Measurements from ENCODE around the gene EXOC3L4. TPM values are rescaled to one million over a fixed set of nuclear protein-coding genes. Genes with fewer than 3 reads are reported as not detected.

Gene EXOC3L4
- total RNA-seq, 1 experiment from 2014 or later: not detected

DNA sequence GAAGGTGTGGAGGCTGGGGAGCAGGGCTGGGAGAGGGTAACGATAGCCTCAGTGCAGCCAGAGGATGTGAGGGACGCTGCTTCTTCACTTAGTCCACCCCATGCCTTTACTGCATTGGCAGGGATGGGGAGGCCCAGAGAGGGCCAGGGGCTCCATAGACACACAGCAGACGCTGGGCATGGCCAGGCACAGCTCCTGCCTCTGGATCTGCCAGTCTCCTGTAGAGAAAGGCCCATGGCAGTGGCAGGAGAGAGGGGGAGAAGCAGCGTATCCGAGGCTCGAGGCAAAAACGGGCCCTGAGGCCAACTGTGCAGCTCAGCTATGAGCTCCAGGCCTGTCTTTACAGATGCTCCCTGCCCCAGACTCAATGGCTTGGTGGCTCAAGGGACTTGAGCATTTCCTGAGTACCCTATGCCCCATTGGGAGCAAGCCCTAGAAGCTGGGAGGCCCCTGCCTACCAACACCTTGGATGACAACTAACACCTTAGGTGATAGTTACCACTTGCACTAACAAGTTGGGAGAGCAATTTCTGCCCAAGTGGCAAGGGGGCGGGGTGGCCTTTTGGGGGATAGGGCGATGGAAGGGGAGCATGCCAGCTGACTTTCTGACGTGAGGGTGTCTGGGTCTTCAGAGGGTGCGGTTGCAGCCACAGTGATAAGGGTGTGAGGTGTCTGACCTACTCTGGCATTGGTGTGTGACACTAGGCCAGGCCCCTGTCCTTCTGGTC lies 15.5 kb upstream of the EXOC3L4 start:
- Histone ChIP-seq H3K36me3 (ENCODE audit: control insufficient read depth in 1 of 2, insufficient read depth in 2 of 2, low read length in 2 of 2) (no peaks in the 10 kb centered on the region), H3K27ac (ENCODE audit: low read depth, low read length) (no peak overlapping the region), H3K9ac (ENCODE audit: low read length) (no peak overlapping the region), H3K4me3 (replicated peaks in 1 of 2; ENCODE audit: low read depth in 1 of 2, low read length in 2 of 2) (no peak overlapping the region), H3K9me3 (ENCODE audit: control insufficient read depth in 1 of 2, insufficient read depth in 1 of 2, low read depth in 1 of 2, low read length in 2 of 2) (no peaks in the 10 kb centered on the region), H3K4me1 (ENCODE audit: control insufficient read depth in 1 of 2, insufficient read depth in 2 of 2, low read length in 2 of 2) (peaks cover 17 to 32% of the 10 kb centered on the region in 2 experiments), H2AFZ (ENCODE audit: low read depth, low read length, poor library complexity, severe bottlenecking) (peak overlapping the region; percentile 13), H3K4me2 (ENCODE audit: low read length) (peak overlapping the region; percentile 41; the same call in 1 of the 2 replicates), H4K20me1 (ENCODE audit: insufficient read depth) (no peaks in the 10 kb centered on the region), H3K9me2 (ENCODE audit: insufficient read depth) (no peaks in the 10 kb centered on the region), H3K79me2 (ENCODE audit: insufficient read depth, low read length) (no peaks in the 10 kb centered on the region), H3K27me3 (ENCODE audit: insufficient read depth, low read length) (no peaks in the 10 kb centered on the region)
- intact Hi-C loops (cut with micrococcal nuclease): loop anchor here (1.0 kb wide), 1 partner anchor 214 kb away; no protein-coding TSS in a partner anchor
- BruUV-seq (replicated peaks): no TSS peak
- ATAC-seq: no peak
- TF ChIP-seq EGR1 (IDR thresholded peaks at IDR 0.05; ENCODE audit: low read depth) (no peak), FOSL1 (IDR thresholded peaks at IDR 0.05; ENCODE audit: low read depth) (no peak), CEBPB (IDR thresholded peaks at IDR 0.05; ENCODE audit: low read depth) (no peak), POLR2A (IDR thresholded peaks at IDR 0.05; ENCODE audit: borderline replicate concordance, extremely low read depth, insufficient read depth, insufficient read length) (no peak)
- DNase-seq (ENCODE audit: low read depth, low spot score): no peak
- CTCF ChIA-PET: interaction anchor here (0.7 to 1.9 kb wide), 2 partner anchors 17 to 26 kb away, joined by 3 to 8 read pairs; no protein-coding TSS in a partner anchor
- POLR2A ChIA-PET: no interaction called here
- RAD21 ChIA-PET (ENCODE audit: low non-redundant PET in 1 of 2, low total read pairs in 2 of 2, uncharacterized antibody in 2 of 2, unreplicated experiment in 2 of 2): interaction anchor here (0.7 to 0.9 kb wide), 2 partner anchors 26 to 213 kb away, joined by 3 to 5 read pairs; no protein-coding TSS in a partner anchor

DNA sequence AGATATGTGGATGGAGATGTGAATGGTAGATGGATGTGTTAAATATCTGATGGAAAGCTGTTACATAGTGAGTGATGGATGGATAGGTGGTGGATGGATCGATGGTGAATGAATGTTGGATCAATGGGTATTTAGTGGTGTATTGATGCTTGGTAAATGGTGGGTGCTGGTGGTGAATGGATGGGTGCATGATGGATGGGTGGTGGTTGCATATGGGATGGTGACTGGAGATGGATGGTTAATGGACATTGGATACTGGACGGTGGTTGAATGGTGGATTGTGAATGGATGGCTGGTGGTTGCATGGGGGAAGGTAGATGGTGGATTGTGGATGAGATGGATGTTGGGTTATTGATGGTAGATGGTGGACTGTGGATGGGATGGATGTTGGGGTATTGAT lies 12.6 kb upstream of the EXOC3L4 start:
- ChIA-PET CTCF (no interaction called here), RAD21 (ENCODE audit: low non-redundant PET in 1 of 2, low total read pairs in 2 of 2, uncharacterized antibody in 2 of 2, unreplicated experiment in 2 of 2) (no interaction called here), POLR2A (no interaction called here)
- H3K4me2 ChIP-seq (ENCODE audit: low read length): no peak overlapping the region
- H3K4me3 ChIP-seq (replicated peaks in 1 of 2; ENCODE audit: low read depth in 1 of 2, low read length in 2 of 2): no peak overlapping the region
- H3K9me3 ChIP-seq (ENCODE audit: control insufficient read depth in 1 of 2, insufficient read depth in 1 of 2, low read depth in 1 of 2, low read length in 2 of 2): no peaks in the 10 kb centered on the region
- DNase-seq (ENCODE audit: low read depth, low spot score) (no peak), ATAC-seq (no peak)
- TF ChIP-seq CEBPB (IDR thresholded peaks at IDR 0.05; ENCODE audit: low read depth) (no peak), SIN3A (IDR thresholded peaks at IDR 0.05; ENCODE audit: low read depth) (no peak), TCF7L2 (IDR thresholded peaks at IDR 0.05; ENCODE audit: borderline replicate concordance, extremely low read depth, insufficient read depth, insufficient read length) (no peak), ATF3 (IDR thresholded peaks at IDR 0.05) (no peak), JUND (IDR thresholded peaks at IDR 0.05) (no peak)
- H3K9ac ChIP-seq (ENCODE audit: low read length): no peak overlapping the region
- no peaks in the 10 kb centered on the region for H3K27me3 ChIP-seq (ENCODE audit: insufficient read depth, low read length)
- H3K27ac ChIP-seq (ENCODE audit: low read depth, low read length): no peak overlapping the region
- no peaks in the 10 kb centered on the region for H4K20me1 ChIP-seq (ENCODE audit: insufficient read depth)
- H3K4me1 ChIP-seq (ENCODE audit: control insufficient read depth in 1 of 2, insufficient read depth in 2 of 2, low read length in 2 of 2): peaks cover 0 to 10% of the 10 kb centered on the region in 2 experiments; a peak in 1 of 4 replicates
- intact Hi-C loops (cut with micrococcal nuclease): no loop called here
- no peaks in the 10 kb centered on the region for H3K36me3 ChIP-seq (ENCODE audit: control insufficient read depth in 1 of 2, insufficient read depth in 2 of 2, low read length in 2 of 2)
- BruUV-seq (replicated peaks): no TSS peak
- no peaks in the 10 kb centered on the region for H3K79me2 ChIP-seq (ENCODE audit: insufficient read depth, low read length)
- no peaks in the 10 kb centered on the region for H3K9me2 ChIP-seq (ENCODE audit: insufficient read depth)
- no peak overlapping the region for H2AFZ ChIP-seq (ENCODE audit: low read depth, low read length, poor library complexity, severe bottlenecking)

All from HCT116 (cell line).